ENCODE measurements around the gene TNK1.

The TNK1 gene

DNA sequence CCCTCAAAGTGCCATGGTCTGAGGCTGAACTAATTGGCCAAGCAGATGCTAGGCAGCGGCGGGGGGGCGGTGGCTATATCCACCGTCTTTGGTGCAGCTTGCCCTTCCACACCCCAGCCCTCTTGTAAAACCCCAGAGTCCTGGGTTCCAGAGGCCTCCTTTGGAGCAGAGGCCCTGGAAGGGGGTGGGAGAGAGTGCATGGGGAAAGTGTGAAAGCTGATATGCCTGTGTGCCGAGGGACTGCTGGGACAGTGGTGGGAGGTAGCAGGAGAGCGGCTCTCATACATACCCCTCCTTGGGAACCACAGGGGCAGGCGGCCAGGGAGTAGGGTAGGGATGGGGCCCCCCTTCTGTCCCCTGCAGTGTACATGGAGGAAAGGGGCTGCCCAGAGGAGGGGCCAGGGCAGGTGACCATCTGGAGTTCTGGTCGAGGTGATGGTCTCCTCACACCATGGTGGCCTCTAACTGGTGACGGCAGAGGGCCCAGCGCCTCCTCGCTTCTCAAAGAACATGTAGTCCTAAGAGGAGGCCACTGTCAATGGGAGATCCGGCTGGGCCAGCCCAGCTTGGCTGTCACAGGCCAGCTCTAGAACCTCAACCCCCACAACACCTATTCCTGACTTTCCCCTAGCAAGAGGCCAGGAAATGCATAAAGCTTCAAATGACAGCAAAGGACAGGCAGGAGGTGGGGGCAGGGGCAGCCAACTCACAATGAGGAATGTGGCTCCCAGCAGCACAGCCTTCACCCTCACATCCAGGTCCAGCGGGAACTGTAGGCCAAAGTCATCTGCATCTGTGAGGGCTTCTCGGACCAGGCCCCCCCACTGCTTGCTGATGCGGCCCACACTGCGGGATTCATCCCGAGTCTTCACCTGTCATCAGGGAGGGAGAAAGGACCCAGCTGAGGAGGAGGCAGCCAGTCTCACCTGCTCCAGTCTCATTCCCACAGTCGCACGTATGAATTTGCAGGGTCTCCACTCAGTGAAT lies 9.3 kb downstream of the TNK1 start:
- no peak for DNase-seq (ENCODE audit: low read depth in 1 of 2, low spot score in 1 of 2)

DNA sequence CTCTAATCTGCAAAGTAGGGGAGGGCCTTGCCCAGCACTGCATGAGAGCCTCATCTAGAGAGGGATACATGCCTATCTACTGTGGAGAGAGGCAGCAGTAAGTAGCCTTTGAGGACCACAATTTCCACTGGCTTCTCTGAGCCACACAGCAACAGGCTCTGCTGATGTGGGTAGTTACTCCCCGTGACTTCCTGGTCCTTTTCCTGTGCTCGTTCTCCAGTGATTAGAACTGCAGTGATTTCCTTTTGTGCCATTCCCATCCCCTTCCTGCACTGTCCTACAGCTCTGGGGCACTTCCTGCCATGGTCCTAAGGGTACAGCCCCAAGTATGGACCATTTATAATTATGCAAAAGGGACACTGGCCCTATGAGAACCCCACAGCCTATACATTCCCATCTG lies 10.4 kb downstream of the TNK1 start:
- DNase-seq (ENCODE audit: low read depth in 1 of 2, low spot score in 1 of 2) = no peak

DNA sequence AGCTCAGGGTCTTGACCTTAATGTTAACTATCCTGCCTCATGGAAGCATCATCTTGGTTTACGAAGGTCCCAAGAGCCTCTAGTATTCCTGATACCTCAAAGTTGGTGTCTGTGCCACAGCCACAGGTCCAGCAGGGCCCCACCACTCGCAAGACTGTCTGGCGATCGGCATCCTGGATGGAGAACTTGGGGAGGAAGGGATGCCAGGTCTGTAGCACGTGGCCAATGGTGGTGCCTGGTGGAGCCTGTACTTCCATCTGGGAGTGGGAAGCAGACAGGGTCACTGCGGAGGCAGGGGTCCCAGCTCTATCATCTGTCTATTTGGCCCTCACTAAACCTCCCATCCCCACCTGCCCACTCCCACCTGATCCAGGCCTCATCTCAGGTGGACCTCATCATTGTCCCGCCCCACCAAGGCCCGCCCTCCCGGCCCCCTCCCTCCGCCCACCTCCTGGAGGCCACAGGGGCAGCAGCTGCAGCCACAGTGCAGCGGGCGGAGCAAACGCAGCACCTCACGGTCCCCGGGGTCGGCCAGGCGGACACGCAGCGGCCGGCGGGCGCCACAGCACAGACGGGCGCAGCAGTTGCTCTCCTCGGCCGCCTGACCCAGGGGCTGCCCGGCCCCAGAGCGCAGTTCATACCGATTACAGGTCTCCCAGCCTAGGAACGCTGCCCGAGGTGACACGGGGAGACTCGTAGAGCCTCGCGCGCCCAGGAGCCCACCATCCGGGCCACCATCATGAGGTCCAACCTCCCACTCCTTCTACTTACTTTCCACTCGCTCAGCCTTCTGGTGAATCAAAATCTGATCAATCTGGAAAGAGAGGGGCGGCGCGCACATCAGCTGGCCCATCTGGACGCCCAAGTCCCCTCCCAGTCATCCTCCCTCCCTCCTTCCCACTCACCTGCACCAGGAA lies 12.1 kb downstream of the TNK1 start:
- DNase-seq (ENCODE audit: low read depth in 1 of 2, low spot score in 1 of 2) = no peak

DNA sequence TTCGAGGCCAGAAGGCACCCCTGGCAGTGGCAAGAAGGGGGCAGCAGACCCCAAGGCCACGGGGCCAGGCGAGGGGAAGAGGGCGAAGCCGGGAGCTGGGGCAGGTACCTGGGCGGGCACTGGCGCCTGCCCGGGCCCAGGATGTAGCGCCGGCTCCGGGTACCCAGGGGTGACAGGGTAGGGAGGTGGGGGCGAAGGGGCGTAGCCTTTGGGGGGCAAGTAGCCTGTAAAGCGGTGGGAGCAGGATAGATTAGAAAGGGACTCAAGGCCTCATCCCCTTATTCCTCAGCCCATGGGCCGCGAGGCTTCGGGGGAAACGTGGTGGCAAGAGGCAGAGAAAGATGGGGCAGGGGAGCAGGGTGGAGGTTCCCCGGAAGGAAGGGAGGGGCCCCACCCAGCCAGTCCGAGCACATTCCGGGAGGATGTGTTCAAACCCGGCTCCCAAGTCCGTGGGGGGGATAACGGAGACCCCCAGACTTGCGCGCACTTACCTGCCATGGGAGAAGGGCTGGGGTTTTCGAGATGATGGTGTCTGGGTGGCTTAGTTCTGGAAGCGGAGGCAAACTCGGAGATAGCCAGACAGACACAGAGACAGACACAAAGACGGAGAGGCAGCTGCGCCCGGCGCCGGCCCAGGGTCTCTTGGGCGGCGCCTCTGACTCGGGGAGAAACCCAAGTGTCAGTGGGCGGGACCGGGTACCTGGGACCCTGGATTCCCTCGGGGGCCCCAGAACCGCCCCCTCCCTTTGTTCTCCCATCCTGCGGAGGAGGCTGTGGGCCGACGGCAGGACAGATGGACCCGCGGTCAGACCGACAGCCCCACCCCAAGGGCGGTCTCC lies 12.9 kb downstream of the TNK1 start:
- no peak for DNase-seq (ENCODE audit: low read depth in 1 of 2, low spot score in 1 of 2)

DNA sequence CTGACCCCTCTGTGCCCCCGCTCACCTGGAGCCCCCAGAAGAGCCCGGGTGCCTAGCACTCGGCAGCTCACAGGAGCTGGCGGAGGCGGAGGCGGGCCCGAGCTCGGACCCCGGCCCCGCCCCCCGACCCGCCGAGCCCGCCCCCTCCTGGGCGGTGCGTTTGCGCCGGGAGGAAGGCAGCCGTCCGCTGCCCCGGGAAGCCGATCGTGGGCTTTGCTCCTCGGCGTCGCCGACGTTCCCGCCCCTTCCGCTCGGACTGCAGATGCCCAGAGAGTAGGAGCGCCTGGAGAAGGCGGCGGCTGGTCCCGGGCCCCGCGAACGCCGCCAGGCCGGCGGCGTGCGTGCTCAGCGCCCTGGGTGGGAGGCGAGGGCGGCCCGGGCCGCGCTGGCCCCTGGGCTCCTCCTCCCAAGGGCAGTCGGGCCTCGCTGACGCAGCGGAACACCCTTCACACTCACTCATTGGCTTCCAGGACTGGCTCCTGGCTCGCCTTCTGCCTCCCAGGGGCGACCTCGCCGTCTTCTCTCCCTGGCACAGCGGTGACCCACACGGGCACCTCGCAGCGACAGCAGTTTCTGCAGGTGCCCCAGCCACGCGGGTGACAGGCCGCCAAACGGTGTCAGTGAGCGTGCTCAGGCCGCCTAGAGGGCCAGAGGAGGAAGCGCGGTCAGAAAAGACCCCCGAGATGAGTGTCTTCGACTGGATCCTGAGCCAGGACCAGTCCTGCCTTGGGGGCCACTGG lies 13.7 kb downstream of the TNK1 start, which contains the start of gene PLSCR3:
Gene PLSCR3 (minus strand): TSS at position 74 of the 740 bp plus-strand sequence. CDS start 415 bp downstream, outside the sequence.
- DNase-seq (ENCODE audit: low read depth in 1 of 2, low spot score in 1 of 2) = peak; percentile 71 to 75

DNA sequence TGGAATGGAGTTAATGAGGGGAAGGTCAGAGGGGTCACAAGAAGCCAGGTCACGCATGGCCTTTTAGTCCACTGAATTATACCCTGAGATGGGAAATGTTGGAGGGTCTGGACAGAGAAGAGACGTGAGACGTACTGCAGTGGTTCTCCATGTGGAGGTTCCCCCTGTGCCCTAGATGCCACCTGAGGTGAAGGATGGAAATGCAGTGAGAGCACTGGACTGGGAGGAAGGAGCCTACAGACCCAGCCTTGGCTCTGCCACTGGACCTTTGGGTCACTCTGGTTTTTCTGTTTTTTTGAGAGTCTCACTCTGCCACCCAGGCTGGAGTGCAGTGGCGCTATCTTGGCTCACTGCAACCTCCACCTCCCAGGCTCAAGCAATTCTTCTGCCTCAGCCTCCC lies 15.3 kb downstream of the TNK1 start:
- DNase-seq (ENCODE audit: low read depth in 1 of 2, low spot score in 1 of 2) = no peak

DNA sequence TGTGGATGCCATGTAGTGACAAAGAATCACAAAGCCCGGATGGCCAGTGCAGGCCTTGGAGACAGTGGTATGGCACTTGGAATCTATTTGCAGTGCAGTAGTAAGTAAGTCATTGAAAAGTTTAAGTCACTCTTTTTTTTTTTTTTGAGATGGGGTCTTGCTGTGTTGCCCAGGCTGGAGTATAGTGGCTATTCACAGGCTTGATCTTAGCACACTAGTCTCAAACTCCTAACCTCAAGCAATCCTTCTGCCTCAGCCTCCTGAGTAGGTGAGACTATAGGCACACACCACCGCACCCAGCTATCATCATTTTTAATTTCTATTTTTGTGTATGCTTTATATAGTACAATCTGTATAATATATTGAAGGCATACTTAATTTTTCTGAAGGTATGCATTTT lies 17.7 kb downstream of the TNK1 start:
- DNase-seq (ENCODE audit: low read depth in 1 of 2, low spot score in 1 of 2) = no peak

DNA sequence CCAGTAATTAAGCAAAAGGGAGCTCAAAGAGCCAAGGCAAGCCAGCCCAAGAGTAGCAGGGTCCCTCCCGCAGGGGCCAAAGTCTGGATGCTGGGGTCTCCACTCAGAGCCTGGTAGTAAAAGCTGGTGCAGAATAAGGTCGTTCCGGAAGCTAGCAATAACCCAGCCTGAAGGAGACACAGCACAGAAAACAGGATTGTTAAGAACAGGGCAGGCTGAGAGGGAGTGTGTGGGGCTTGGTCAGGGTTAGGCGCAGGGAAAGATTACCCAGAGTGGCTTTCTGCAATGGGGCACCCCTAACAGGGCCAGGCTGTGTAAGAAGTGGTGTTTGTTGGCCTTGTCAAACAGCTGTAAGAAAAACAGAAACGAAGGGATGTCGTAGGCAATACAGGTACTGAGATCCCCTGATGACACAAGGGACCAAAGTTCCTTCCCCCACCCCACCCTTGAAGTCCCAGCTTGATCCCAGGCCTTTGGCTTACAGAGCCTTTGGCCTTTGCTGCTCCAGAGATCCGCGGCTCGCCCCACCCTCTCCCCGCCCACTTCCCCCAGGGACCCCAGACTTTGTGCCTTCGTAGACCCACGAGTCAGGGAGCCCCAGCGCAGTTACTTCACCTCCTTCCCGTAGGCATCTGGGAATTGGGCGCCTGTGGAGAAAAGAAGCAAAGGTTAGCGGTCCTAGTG lies 22.3 kb downstream of the TNK1 start:
- DNase-seq (ENCODE audit: low read depth in 1 of 2, low spot score in 1 of 2) = no peak

DNA sequence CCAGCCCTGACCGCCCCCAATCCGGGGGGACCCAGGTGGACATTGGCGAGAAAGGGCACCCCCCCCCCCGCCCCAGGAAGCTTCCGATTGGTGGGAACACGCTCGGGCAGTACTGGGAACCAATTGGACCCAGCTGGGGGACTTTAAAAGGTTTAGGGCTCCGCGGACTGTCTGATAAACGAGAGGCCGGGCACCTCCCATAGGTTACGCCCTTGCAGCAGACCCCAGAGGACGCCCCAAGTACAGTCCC lies 22.8 kb downstream of the TNK1 start:
- DNase-seq (ENCODE audit: low read depth in 1 of 2, low spot score in 1 of 2) = no peak

DNA sequence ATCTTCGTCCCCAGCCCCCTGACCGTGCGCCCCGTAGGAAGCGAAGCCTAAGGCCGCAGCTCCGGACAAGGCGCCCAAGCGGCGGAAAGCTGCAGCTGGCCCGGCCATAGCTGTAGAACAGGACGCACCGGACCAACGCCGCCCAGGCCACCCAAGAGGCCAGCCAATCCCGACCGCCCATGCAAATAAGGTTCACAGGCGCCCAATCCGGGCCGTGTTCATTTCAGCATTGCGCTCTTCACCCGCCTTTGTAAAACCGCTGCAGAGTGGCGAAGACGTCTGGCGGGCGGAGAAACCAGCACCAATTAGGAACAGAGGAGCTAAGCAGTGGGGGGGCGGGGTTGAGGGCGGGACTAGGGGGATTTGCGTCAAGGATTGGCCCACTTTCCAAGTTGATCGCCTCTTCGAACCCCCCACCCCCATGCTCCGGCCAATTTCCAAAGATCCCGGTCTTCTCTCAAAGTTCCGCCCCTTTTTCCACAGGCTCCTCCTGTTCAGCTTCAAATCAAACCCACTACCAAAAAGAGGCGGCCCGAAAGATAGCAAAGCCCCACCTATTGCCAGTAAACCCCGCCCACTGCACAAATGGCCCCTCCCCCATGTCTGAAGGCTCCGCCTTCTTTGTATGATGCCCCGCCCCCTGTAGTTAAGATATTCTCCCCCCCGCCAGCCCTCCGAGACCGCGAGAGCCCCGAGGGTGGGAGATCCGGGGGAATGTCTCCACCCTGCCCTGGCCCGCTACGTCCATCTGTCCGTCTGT lies 23.3 kb downstream of the TNK1 start, which contains the start of gene TMEM256:
Gene TMEM256 (minus strand): TSS at position 121 of the 760 bp plus-strand sequence. CDS start 13 bp downstream, at position 108.
- DNase-seq (ENCODE audit: low read depth in 1 of 2, low spot score in 1 of 2) = peak; percentile 93 to 96

DNA sequence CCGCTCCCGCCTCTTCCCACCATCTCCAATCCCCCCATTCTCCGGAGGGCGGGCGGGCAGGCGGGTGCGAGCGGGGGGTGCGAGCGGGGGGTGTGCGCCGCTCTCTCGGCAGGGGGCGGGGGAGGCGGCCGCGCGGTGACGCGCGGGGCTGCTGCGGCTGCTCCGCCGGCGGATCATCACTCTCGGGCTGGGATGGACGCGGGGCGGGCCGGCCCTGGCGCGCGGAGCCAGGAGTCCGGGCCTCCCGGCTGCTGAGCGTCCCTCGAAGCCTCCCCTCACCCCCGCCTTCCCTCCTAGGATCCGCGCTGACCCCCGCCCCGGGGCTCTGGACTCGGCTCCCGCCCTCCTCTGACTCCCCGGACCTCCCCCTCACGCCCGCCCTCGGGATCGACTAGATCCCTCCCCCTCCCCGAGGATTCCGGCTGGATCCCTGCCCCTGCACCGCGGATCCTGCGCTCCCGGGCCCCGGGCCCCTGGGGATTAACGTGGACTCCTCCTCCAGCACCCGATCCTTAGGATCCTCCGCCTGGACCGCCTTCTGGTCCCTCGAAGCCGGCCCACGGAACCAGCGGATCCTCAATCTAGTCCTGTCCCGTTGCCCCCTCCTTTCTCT lies 24.0 kb downstream of the TNK1 start:
- DNase-seq (ENCODE audit: low read depth in 1 of 2, low spot score in 1 of 2) = peak in 1 of 2 donors; percentile 32

DNA sequence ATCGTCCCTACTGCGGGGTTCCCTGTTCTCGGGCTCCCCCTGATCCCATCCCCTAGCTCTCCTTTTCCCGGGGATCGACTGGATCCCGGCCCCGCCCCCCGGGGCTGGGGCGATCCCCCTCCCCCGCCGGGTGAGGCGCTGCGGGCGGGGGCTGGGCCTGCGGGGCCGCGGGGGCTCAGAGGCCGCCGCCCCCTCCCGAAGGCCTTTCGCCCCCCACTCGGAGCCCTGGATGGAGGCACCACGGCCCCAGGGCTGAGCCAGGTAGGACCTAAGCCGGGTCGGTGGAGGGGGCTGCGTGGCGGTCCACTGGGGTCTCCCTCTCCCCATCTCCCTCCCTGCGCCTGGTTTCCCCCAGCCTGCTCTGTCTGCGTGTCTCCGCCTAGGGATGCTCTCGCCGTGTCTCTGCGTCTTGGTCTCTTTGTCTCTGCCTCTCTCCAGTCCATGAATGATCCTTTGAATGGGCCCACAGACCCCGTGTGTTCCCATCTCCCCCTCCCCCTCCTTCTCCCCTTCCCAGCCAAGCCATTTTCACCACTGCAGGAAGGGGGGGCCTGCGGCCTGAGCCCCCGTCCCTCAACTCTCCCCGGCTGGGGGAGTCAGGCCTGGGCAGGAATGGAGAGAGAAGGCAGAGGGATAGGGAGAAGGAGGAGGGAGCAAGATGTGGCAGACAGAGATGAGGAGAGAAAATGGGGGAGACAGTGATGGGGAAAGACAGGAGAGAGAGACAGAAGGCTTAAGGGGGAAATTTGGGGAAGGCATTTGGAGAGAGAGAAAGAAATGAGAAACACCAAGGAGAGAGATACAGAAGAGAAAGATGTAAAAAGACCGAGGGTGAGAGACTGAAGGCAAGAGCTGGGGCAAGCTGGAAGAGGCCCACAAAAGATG lies 24.7 kb downstream of the TNK1 start:
- DNase-seq (ENCODE audit: low read depth in 1 of 2, low spot score in 1 of 2) = no peak

DNA sequence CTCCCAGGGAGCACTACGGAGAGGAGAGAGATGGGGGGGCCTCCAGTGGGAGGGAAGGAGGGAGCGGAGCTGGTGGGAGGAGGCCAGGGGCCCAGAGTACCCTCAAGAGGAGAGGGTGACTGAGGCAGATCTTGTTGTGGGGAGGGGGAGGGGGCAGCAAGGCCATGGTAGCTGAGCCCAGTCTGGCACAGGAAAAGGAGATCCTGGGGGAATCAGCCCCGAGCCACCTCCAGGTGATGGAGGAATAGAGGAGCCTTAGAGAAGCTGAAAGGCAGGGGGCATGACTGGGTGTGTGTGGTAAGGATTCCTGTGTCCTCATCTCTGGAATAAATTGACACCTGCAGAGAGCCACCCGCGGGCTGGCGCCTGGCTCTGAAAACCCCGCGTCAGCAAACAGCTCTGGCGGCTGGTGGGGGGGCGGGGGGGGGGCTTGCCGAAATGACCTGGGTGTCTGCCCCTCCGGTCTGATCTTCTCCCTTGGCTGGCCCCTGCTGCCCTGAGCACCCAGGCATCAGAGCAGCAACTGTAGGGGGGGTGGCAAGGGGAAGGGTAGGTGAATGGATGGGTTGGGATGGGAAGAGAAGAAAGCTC lies 25.4 kb downstream of the TNK1 start:
- DNase-seq (ENCODE audit: low read depth in 1 of 2, low spot score in 1 of 2) = no peak

DNA sequence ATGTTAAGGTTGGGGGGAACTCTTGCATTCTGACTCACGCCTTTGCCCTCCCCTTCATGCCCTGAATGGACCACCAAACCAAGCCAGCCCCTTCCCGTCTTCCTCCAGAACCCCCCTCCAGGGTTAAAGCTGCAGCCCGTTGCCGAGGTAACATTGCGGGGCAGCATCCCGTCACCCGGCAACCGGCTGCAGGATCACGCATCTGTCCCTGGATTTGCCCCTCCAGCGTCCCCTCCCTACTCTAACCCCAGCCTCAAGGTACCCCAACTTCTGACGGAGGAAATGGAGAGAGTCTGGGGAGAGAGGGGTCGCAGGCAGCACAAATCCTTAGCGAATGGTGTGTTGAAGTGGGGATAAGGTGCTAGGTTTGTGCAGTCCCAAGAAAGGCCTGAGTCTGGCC lies 26.2 kb downstream of the TNK1 start:
- DNase-seq (ENCODE audit: low read depth in 1 of 2, low spot score in 1 of 2) = no peak

DNA sequence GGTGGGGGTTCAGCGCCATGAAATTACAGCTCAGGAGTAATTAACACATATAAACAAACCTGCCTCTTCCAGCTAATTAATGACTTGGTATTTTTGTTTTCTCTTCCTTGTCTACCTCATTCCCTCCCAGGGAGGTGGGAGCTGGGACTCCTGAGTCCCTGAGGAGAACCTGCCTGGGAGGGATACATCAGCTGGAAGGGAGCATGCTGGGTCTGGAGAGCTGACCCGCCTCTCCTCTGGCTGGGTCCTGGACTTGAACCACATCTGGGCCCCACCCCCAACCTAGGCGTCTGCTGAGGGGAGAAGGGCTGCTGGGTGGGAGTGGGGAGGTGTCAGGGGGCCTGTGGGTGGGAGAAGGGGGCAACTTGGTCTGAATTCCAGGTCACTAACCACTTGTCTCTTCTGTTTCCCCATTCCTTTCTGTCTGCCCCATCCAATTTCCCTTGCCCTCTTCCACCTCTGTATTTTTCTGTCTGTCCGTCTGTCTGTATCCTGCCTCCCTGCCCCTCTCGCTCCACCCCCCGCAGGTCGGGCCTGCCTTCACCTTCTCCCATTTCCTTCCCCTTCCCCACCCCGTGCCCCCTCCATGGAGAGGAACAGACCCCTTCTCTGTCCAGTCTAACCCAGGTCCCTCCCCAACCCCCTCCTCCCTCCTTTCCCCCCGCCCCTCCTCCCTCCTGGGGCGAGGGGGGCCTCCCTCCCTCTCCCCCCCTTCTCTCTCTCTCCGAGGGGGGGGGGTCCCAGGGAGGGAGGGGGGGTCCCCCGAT lies 26.8 kb downstream of the TNK1 start, which contains the start of gene NLGN2:
Gene NLGN2 (plus strand): TSS at position 361 of the 767 bp plus-strand sequence. CDS start 411 bp downstream, outside the sequence.
- DNase-seq (ENCODE audit: low read depth in 1 of 2, low spot score in 1 of 2) = no peak

DNA sequence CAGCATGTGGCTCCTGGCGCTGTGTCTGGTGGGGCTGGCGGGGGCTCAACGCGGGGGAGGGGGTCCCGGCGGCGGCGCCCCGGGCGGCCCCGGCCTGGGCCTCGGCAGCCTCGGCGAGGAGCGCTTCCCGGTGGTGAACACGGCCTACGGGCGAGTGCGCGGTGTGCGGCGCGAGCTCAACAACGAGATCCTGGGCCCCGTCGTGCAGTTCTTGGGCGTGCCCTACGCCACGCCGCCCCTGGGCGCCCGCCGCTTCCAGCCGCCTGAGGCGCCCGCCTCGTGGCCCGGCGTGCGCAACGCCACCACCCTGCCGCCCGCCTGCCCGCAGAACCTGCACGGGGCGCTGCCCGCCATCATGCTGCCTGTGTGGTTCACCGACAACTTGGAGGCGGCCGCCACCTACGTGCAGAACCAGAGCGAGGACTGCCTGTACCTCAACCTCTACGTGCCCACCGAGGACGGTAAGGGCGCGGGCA lies 27.4 kb downstream of the TNK1 start:
- no peak for DNase-seq (ENCODE audit: low read depth in 1 of 2, low spot score in 1 of 2)

Measured in activated CD4-positive, alpha-beta T cell treated with anti-CD3 and anti-CD28 coated beads, Interleukin-2, amount 50 U/mL, for 24 hours (primary cell).